Loucy (cell line): ENCODE data around the gene RALGPS2.

Experiments
- CTCF ChIP-seq: fragments of 200-600 bp; sonication (generic); conservative IDR thresholded peaks from 2 replicates; pipeline ENCODE4 v1.5.1; 2014; ENCODE audit warnings: mild to moderate bottlenecking, antibody characterized with exemption, low read length
- EZH2phosphoT487 ChIP-seq: fragments of 200-600 bp; IDR thresholded peaks from 2 replicates; pipeline ENCODE4 v1.6.1; 2018; ENCODE audit warnings: antibody characterized with exemption, mild to moderate bottlenecking, moderate library complexity, borderline replicate concordance

GRCh38 chr1:178875936-178876335 is 150.9 kb downstream of the RALGPS2 start:
- TF ChIP-seq CTCF: no peak
- no peak for TF ChIP-seq EZH2phosphoT487
